Measurements from ENCODE around the gene TSC1.

DNA sequence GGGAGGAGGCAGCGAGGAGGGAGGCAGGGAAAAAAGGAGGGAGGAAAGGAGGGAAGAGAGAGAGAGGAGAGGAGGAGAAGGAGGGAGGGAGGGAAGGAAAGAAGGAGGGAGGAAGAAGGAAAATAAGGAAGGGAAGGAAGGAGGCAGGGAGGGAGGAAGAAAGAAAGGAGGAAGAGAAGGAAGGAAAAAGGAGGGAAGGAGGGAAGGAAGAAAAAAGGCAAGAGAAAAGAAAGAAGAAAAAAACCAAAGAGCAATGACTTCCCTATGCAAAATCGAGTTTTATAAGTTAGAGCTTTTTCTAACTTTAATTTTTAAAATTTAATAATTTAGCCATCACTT is 33.7 kb upstream of the TSC1 start:
- TF ChIP-seq, protein P1, sequence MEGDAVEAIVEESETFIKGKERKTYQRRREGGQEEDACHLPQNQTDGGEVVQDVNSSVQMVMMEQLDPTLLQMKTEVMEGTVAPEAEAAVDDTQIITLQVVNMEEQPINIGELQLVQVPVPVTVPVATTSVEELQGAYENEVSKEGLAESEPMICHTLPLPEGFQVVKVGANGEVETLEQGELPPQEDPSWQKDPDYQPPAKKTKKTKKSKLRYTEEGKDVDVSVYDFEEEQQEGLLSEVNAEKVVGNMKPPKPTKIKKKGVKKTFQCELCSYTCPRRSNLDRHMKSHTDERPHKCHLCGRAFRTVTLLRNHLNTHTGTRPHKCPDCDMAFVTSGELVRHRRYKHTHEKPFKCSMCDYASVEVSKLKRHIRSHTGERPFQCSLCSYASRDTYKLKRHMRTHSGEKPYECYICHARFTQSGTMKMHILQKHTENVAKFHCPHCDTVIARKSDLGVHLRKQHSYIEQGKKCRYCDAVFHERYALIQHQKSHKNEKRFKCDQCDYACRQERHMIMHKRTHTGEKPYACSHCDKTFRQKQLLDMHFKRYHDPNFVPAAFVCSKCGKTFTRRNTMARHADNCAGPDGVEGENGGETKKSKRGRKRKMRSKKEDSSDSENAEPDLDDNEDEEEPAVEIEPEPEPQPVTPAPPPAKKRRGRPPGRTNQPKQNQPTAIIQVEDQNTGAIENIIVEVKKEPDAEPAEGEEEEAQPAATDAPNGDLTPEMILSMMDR (IDR thresholded peaks at IDR 0.05): no peak
- TF ChIP-seq POLR2AphosphoS5 (IDR thresholded peaks at IDR 0.05) (no peak), POLR2A (IDR thresholded peaks at IDR 0.05) (no peak), EP300 (IDR thresholded peaks at IDR 0.05) (no peak)
